Caco-2 (cell line): ENCODE measurements around the gene ROS1. TPM values are rescaled to one million over a fixed set of nuclear protein-coding genes. Genes with fewer than 3 reads are reported as not detected.
A peak's percentile ranks its signal among the peaks of the same experiment; 100 is the strongest.

Experiments used
- Bru-seq: library from RNA; stranded (reverse); fragments of 400-500 nt; gene quantifications from one replicate; lab custom pipeline; 2021; lab: Mats Ljungman, UMichigan
- BruChase-seq, 2 experiments: library from RNA; stranded (reverse); fragments of 400-500 nt; gene quantifications; one replicate each; lab custom pipeline; 2021; lab: Mats Ljungman, UMichigan
- BruUV-seq: library from RNA; stranded (reverse); fragments of 400-500 nt; replicated peaks from 2 replicates; lab custom pipeline; 2021; lab: Mats Ljungman, UMichigan
- CTCF ChIA-PET: fragments of 300-600 bp; sonication (Branson Sonifier 250); formaldehyde crosslinking; loops from one replicate; lab custom pipeline; 2022; ENCODE audit warnings: antibody characterized with exemption; lab: Charles Lee
- POLR2A ChIA-PET: fragments of 300-600 bp; sonication (Branson Sonifier 250); formaldehyde crosslinking; loops from one replicate; lab custom pipeline; 2022; ENCODE audit warnings: antibody characterized with exemption; lab: Charles Lee
- DNase-seq, 2 experiments: peaks; one replicate each; pipeline versions ENCODE4 v3.0.0 to v3.0.0-alpha.2; 2020 to 2022
- H3K27me3 ChIP-seq: replicated peaks from 2 replicates; pipeline ENCODE4 v1.6.0; 2011; ENCODE audit warnings: low read length; ENCODE audit not compliant: control insufficient read depth, insufficient read depth
- H3K36me3 ChIP-seq: 2 replicates; pipeline ENCODE4 v1.5.1; 2011; ENCODE audit warnings: low read length; ENCODE audit not compliant: control insufficient read depth, insufficient read depth
- H3K4me1 ChIP-seq: fragments of 250-450 bp; sonication (Bioruptor Pico); 2 replicates; pipeline ENCODE4 v1.5.1; 2020; ENCODE audit warnings: mild to moderate bottlenecking
- H3K4me3 ChIP-seq: 2 replicates; pipeline ENCODE4 v1.5.1; 2011; ENCODE audit warnings: low read depth, mild to moderate bottlenecking, control low read depth, low read length
- H3K9me3 ChIP-seq: fragments of 250-450 bp; sonication (Bioruptor Pico); 2 replicates; pipeline ENCODE4 v1.5.1; 2020; ENCODE audit warnings: mild to moderate bottlenecking, moderate library complexity
- H3K27ac Mint-ChIP-seq: one replicate; pipeline ENCODE4 v1.8.0; 2022; ENCODE audit warnings: mixed read lengths; ENCODE audit not compliant: unreplicated experiment
- H3K27me3 Mint-ChIP-seq: one replicate; pipeline ENCODE4 v1.8.0; 2022; ENCODE audit warnings: mixed read lengths; ENCODE audit not compliant: insufficient read depth, unreplicated experiment
- H3K36me3 Mint-ChIP-seq: one replicate; pipeline ENCODE4 v1.8.0; 2022; ENCODE audit warnings: mild to moderate bottlenecking, mixed read lengths; ENCODE audit not compliant: insufficient read depth, unreplicated experiment
- H3K4me1 Mint-ChIP-seq: one replicate; pipeline ENCODE4 v1.8.0; 2022; ENCODE audit warnings: low read depth, mixed read lengths; ENCODE audit not compliant: unreplicated experiment
- H3K4me3 Mint-ChIP-seq: one replicate; pipeline ENCODE4 v1.8.0; 2022; ENCODE audit warnings: mild to moderate bottlenecking, moderate library complexity, mixed read lengths; ENCODE audit not compliant: unreplicated experiment
- H3K9me3 Mint-ChIP-seq: one replicate; pipeline ENCODE4 v1.8.0; 2022; ENCODE audit warnings: mixed read lengths; ENCODE audit not compliant: unreplicated experiment
- CTCF ChIP-seq, 2 experiments: fragments of 200-600 bp in 1 of 2; IDR thresholded peaks; 1 replicate in 1 of 2; 2 replicates in 1 of 2; pipeline versions ENCODE4 v1.5.1 to v1.8.0; 2011 to 2022; ENCODE audit warnings: antibody characterized with exemption in 1 of 2, control low read depth in 1 of 2, inconsistent platforms in 1 of 2, low read depth in 1 of 2, low read length in 1 of 2, mild to moderate bottlenecking in 1 of 2, moderate library complexity in 1 of 2; ENCODE audit not compliant: insufficient read depth in 1 of 2, severe bottlenecking in 1 of 2, unreplicated experiment in 1 of 2
- intact Hi-C: fragments of 100-400 bp; cut with micrococcal nuclease; formaldehyde crosslinking; loops from one replicate; pipeline ENCODE4 v1.10.0; 2022; ENCODE audit not compliant: unreplicated experiment
- long read RNA-seq: library from polyadenylated mRNA; stranded (forward); transcript quantifications from one replicate; pipeline ENCODE4 v2.0.0, GENCODE V29; 2022
- total RNA-seq: library from RNA; stranded (reverse); gene quantifications from 2 replicates; pipeline ENCODE4 v1.2.3, GENCODE V29; 2022

Gene ROS1
- total RNA-seq (0.16 TPM in 1 of 2 replicates, not detected in the other), Bru-seq, nascent RNA (percentile 11 among the genes with signal in this experiment), BruChase-seq, experiment 1, labeled RNA remaining after a 2-hour chase (percentile 11 among the genes with signal in this experiment), BruChase-seq, experiment 2, labeled RNA remaining after a 6-hour chase (percentile 6 among the genes with signal in this experiment)
- long read RNA-seq: 0 reads

GRCh38 chr6:117425431-117426153, at the start of gene ROS1:
Gene ROS1, minus strand, starts transcription at chr6:117425942. Its CDS starts 286 bp downstream, at chr6:117425656.
- Histone ChIP-seq H3K36me3 (no peaks in the 10 kb centered on the region), H3K9me3 (no peaks in the 10 kb centered on the region), H3K27me3 (no peaks in the 10 kb centered on the region), H3K4me1 (no peaks in the 10 kb centered on the region), H3K4me3 (no peak within 1 kb of the TSS)
- Mint-ChIP-seq H3K4me1 (no peaks in the 10 kb centered on the region), H3K4me3 (no peak within 1 kb of the TSS), H3K9me3 (no peaks in the 10 kb centered on the region), H3K27me3 (peaks cover 5% of the 10 kb centered on the region), H3K27ac (no peak within 1 kb of the TSS), H3K36me3 (no peaks in the 10 kb centered on the region)
- BruUV-seq: no TSS peak
- CTCF ChIA-PET: no interaction called here
- POLR2A ChIA-PET: no interaction called here
- DNase-seq: no peak
- TF ChIP-seq CTCF (IDR thresholded peaks at IDR 0.05; ENCODE audit: insufficient read depth in 1 of 2, low read depth in 1 of 2, low read length in 1 of 2, severe bottlenecking in 1 of 2, unreplicated experiment in 1 of 2): no peak
- intact Hi-C loops: no loop called here

DNA sequence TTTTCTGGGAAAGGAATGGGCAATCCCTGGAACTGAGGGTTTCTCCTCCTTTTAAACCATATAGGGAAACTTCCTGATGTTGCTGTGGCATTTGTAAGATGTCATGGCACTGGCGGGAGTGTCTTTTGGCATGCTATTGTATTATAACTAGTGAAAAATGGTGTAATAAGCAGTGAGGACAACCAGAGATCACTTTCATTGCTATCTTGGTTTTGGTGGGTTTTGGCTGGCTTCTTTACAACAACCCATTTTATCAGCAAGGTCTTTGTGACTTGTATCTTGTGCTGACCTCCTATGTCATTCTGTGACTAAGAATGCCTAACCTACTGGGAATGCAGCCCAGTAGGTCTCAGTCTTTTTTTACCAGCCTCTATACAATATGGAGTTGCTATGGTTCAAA, 47.7 kb upstream of the ROS1 start:
- Histone ChIP-seq H3K27me3 (no peaks in the 10 kb centered on the region), H3K4me1 (peaks cover 24% of the 10 kb centered on the region), H3K36me3 (no peaks in the 10 kb centered on the region), H3K9me3 (no peaks in the 10 kb centered on the region), H3K4me3 (no peak overlapping the region)
- no peaks in the 10 kb centered on the region for H3K9me3 Mint-ChIP-seq
- peaks cover 16% of the 10 kb centered on the region for H3K4me1 Mint-ChIP-seq
- no peak for DNase-seq
- no peaks in the 10 kb centered on the region for H3K27me3 Mint-ChIP-seq
- no peaks in the 10 kb centered on the region for H3K36me3 Mint-ChIP-seq
- CTCF ChIA-PET: no interaction called here
- TF ChIP-seq CTCF (IDR thresholded peaks at IDR 0.05; ENCODE audit: insufficient read depth in 1 of 2, low read depth in 1 of 2, low read length in 1 of 2, severe bottlenecking in 1 of 2, unreplicated experiment in 1 of 2): no peak
- POLR2A ChIA-PET: no interaction called here
- no peak overlapping the region for H3K4me3 Mint-ChIP-seq
- intact Hi-C loops: no loop called here
- no TSS peak for BruUV-seq
- H3K27ac Mint-ChIP-seq: no peak overlapping the region

DNA sequence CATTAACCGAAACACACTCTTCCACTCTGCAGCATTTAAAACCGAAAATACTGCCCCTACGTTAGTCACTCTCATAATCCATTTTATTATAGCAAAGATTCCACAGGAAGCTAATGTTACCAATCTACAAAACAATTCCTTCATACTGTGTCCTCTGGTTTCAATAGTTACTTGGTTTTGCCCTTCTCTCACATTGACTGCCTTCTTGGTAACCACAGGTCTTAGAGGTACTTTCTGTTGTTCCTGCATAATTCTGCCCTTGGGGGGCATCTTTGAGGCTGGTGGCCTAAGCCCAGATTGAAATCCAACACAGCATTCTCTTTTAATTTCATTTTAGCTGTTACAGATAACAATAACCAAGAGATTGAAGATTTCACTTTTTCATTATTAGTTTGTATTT, 46.9 kb upstream of the ROS1 start:
- Mint-ChIP-seq H3K9me3 (no peaks in the 10 kb centered on the region), H3K27ac (no peak overlapping the region), H3K4me1 (peaks cover 10% of the 10 kb centered on the region), H3K36me3 (no peaks in the 10 kb centered on the region), H3K4me3 (no peak overlapping the region), H3K27me3 (no peaks in the 10 kb centered on the region)
- BruUV-seq: no TSS peak
- H3K9me3 ChIP-seq: no peaks in the 10 kb centered on the region
- POLR2A ChIA-PET: no interaction called here
- CTCF ChIA-PET: no interaction called here
- TF ChIP-seq CTCF (IDR thresholded peaks at IDR 0.05; ENCODE audit: insufficient read depth in 1 of 2, low read depth in 1 of 2, low read length in 1 of 2, severe bottlenecking in 1 of 2, unreplicated experiment in 1 of 2): no peak
- peaks cover 17% of the 10 kb centered on the region for H3K4me1 ChIP-seq
- no peak overlapping the region for H3K4me3 ChIP-seq
- intact Hi-C loops: no loop called here
- no peaks in the 10 kb centered on the region for H3K36me3 ChIP-seq
- DNase-seq: no peak
- H3K27me3 ChIP-seq: no peaks in the 10 kb centered on the region
